Neural crest cell (in vitro differentiated cells): ENCODE measurements around the gene DOHH. TPM values are rescaled to one million over a fixed set of nuclear protein-coding genes. Genes with fewer than 3 reads are reported as not detected.

Experiments used
- DNase-seq: peaks from one replicate; pipeline ENCODE4 v3.0.0; 2021; ENCODE audit warnings: low read depth, mixed read lengths, low spot score
- H3K27ac Mint-ChIP-seq: one replicate; pipeline ENCODE4 v1.8.0; 2021; ENCODE audit warnings: mild to moderate bottlenecking, mixed read lengths; ENCODE audit not compliant: unreplicated experiment
- H3K27me3 Mint-ChIP-seq: 2 replicates; pipeline ENCODE4 v1.8.0; 2021; ENCODE audit warnings: low read depth, mild to moderate bottlenecking, mixed read lengths
- H3K36me3 Mint-ChIP-seq: 2 replicates; pipeline ENCODE4 v1.8.0; 2021; ENCODE audit warnings: low read depth, mild to moderate bottlenecking, mixed read lengths
- H3K4me1 Mint-ChIP-seq: 2 replicates; pipeline ENCODE4 v1.8.0; 2021; ENCODE audit warnings: mixed read lengths
- H3K4me3 Mint-ChIP-seq: one replicate; pipeline ENCODE4 v1.8.0; 2021; ENCODE audit warnings: mild to moderate bottlenecking, mixed read lengths
- H3K9me3 Mint-ChIP-seq: 2 replicates; pipeline ENCODE4 v1.8.0; 2021; ENCODE audit warnings: mixed read lengths
- CTCF ChIP-seq: fragments of 200-600 bp; sonication (generic); conservative IDR thresholded peaks from 2 replicates; pipeline ENCODE4 v1.5.0; 2021; ENCODE audit warnings: antibody characterized with exemption, mild to moderate bottlenecking
- total RNA-seq: library from RNA; stranded (reverse); gene quantifications from 2 replicates; pipeline ENCODE4 v1.2.1, GENCODE V29; 2021

Gene DOHH
- total RNA-seq, 1 donor from 2014 or later = 12.8 TPM

- no peak for DNase-seq
- no peak for TF ChIP-seq CTCF
- H3K27me3 Mint-ChIP-seq = peaks cover 81% of the 10 kb centered on the region
- H3K9me3 Mint-ChIP-seq = peaks cover 4% of the 10 kb centered on the region
- no peak overlapping the region for H3K27ac Mint-ChIP-seq
- no peaks in the 10 kb centered on the region for H3K36me3 Mint-ChIP-seq
- peaks cover 5% of the 10 kb centered on the region for H3K4me1 Mint-ChIP-seq
- H3K4me3 Mint-ChIP-seq = no peak overlapping the region
Measured at GRCh38 chr19:3465552-3465951, 34.9 kb downstream of the DOHH start.

DNA sequence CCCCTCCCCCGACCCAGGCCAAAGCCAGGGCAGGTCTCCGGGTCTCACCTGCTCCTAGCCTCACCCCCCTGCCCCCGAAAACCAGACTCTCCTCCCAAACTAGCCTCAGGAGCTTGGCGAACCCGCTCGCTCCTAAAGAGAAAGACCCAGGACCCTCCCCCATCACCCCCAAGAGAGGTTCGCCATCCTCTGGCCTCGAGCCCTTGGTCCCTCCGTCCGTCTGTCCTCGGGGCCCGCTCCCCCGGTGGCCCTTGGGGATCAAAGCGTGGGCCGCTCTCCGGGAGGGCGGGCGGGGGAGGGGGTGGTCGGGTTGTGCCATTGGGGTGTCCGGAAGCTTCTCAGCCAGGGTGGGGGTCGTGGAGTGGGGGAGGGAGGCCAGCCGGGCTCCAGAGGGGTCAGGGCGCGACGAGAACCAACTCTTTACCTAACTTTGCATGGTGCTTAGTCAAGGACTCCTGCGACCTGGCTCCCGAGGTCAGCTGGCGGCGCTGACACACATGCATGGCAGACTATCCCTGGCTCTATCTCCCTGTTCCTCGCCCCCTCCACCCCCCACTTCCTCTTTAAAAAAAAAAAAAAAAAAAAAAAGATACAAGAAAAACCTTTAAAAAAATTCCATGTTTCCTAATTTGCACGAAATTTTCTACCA, 35.8 kb downstream of the DOHH start:
- H3K27ac Mint-ChIP-seq = no peak overlapping the region
- peaks cover 4% of the 10 kb centered on the region for H3K9me3 Mint-ChIP-seq
- no peaks in the 10 kb centered on the region for H3K36me3 Mint-ChIP-seq
- H3K4me3 Mint-ChIP-seq = no peak overlapping the region
- H3K27me3 Mint-ChIP-seq = peaks cover 80% of the 10 kb centered on the region
- no peak for TF ChIP-seq CTCF
- H3K4me1 Mint-ChIP-seq = peaks cover 5% of the 10 kb centered on the region
- DNase-seq = no peak

DNA sequence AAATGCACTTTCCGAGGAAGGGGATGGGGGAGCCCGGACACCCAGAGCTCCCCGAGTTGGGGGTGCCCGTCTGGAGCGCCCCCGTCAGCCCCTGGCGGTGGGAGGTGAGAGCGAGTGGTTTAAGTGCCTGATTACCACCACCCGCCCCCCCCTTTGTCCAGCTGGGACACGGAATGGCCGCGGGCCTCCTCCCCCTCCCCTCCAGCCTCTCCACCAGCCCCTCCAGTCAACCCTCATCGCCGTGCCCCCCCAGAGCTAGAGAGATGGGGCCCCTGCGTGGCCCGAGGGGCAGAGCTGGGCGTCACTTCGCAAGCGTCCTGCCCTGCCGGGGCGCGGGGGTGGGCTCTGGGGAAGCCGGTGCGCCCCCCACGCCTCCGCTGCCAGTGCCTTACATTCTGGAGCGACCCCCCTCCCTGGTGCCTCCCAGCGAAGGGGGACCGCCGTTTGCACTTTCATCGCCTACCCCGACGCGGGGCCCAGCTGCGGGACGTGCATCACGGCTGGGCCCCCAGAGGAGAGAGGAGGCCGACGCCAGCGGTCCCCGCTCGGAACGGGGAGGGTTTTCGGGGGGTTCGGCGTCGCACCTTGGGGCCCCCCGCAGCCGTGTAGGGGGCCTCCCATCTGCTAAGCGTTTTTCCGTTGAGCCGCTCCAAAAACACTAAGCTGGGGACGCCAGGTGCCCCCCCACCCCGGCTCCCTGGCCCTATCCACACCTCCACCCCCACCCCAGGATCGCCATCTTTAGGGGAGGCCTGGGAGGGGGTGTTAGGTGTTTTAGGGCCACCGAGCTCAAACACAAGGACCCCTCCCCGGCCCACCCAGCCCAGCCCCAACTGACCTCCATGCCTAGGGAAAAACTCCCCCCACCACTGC, 36.5 kb downstream of the DOHH start:
- no peak overlapping the region for H3K27ac Mint-ChIP-seq
- no peak overlapping the region for H3K4me3 Mint-ChIP-seq
- TF ChIP-seq CTCF = no peak
- DNase-seq = no peak
- H3K9me3 Mint-ChIP-seq = peaks cover 4% of the 10 kb centered on the region
- H3K27me3 Mint-ChIP-seq = peaks cover 80% of the 10 kb centered on the region
- H3K36me3 Mint-ChIP-seq = no peaks in the 10 kb centered on the region
- H3K4me1 Mint-ChIP-seq = peaks cover 9% of the 10 kb centered on the region

DNA sequence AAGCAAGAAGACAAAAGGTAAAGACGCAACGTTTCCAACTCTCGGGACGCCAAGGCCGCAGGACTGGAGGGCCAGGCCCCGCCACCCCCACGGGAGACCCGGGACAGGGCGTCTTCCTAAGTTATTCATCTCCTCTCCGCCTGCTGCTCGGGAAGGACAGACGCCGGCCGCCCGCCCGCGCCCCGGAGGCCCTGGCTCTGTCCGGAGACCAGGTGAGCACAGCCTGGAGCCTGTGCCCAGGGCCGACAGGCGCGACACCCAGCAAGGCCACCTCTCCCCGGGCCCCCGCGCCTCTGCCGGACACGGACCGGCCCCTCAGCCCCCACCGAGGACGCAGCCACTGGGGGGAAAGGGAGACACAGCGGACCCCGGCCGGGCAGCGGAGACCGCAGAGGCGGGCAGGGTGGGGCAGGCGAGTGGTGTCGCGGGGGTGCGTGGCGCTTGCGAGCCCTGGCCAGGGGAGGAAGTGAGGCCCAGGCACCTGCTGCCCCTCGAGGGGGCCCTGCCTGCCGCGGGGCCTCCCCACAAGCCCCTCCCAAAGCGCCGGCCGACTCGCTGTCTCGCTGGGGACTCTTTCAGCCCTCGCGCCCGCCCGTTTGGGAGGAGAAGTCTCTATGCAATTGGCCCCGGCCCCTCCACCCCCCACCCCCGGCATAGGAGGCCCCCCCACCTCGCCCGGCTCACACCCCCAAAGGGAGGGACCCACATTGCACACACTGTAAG, 37.3 kb downstream of the DOHH start:
- H3K27me3 Mint-ChIP-seq = peaks cover 83% of the 10 kb centered on the region
- no peaks in the 10 kb centered on the region for H3K36me3 Mint-ChIP-seq
- peaks cover 14% of the 10 kb centered on the region for H3K4me1 Mint-ChIP-seq
- DNase-seq = no peak
- H3K4me3 Mint-ChIP-seq = no peak overlapping the region
- TF ChIP-seq CTCF = no peak
- peaks cover 2% of the 10 kb centered on the region for H3K9me3 Mint-ChIP-seq
- H3K27ac Mint-ChIP-seq = no peak overlapping the region

GRCh38 chr19:3459965-3460582, 40.4 kb downstream of the DOHH start:
- Mint-ChIP-seq H3K36me3 (no peaks in the 10 kb centered on the region), H3K9me3 (no peaks in the 10 kb centered on the region), H3K4me1 (peaks cover 19% of the 10 kb centered on the region), H3K4me3 (no peak overlapping the region), H3K27me3 (peaks cover 72% of the 10 kb centered on the region), H3K27ac (no peak overlapping the region)
- no peak for DNase-seq
- no peak for TF ChIP-seq CTCF
